ENCODE results near the gene ARFGAP2.
"Not testable (repeated sequence)": the region's sequence is repeated elsewhere in the genome, so short reads cannot be mapped to it uniquely, and the experiment has no call there.

The ARFGAP2 gene

DNA sequence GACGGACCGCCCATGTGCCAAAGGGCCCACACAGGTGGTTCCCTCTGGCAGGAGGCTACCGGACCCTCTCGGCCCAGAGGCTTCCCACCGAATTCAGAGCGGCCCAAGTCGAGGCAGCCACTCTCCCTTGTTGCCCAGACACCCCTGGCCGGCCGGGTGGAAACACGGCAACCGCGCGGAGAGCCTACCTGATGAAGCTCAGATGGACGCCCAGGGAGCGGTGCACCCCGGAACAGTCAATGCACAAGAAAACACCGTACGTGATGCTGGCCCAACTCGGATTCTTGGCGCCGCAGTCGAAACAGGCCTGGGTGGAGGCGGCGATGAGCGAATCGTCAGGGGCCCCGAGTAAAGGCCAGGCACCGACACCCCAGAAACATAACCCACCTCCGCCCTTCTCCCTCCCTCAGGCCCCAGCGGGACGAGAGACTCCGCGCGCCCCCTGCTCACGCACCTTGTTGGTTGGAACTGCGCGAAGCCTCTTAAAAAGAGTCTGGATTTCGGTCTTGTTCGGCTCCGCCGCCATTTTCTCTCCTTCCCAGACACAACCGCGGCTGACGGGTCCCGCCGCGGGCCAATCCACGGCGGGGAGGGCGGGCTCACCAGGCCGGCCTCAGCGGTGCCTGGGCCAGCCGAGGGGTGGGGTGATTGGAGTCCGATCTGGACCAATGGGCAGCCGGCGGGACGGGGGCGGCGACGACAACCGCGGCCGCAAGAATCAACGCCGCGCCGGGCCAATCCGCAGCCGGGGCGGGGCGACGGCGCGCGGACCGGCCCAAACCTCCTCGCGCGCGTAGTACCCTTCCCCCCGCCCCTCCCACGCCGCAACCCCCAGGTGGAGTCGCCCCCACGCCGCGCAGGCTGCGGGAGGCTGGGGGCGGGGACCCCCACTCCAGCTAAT is at the start of gene ARFGAP2:
TSS of gene ARFGAP2 (minus strand) at position 552 of the 901 bp plus-strand sequence. CDS start at position 526, 26 bp downstream.
- DNase-seq (ENCODE audit: low spot score) = peak; percentile 93

GRCh38 chr11:47225552-47226400 is 49.1 kb upstream of the ARFGAP2 start:
- DNase-seq (ENCODE audit: low spot score) = no peak

DNA sequence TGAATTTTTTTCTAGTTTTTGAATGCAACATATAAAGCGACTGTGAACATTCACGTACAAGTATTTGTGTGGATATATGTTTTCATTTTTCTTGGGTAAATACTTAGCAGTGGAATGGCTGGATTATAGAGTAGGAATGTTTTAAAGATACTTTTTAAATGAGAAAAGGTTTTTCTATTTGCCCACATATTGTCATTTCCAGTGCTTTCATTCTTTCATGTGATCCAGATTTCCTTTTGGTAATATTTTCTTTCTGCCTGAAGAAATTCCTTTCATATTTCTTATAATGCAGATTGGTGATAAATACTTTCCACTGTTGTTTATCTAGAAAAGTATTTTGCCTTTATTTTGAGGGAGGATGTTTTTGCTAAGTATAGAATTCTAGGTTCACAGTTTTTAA is 46.0 kb upstream of the ARFGAP2 start:
- no peak for DNase-seq (ENCODE audit: low spot score)

DNA sequence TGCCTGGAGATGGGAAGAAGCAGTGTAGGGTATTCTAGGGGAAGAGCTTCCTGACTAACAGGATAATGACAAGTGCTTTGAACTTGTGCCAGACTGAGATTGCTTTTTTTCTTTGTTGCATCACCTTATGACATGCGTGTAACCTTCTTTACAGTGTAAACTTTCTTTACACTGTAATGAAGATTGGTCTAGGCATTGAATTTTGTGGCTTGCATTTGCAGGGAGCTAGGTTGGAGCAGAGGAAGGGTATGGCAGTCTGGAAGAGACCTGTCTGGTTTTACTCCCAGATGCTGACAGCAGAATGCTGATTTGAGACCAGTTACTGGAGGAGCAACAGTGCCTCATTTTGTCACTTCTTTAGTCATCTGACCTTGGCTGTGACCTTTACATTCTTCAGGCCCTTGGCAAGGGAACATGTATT is 43.7 kb upstream of the ARFGAP2 start:
- peak; percentile 25 for DNase-seq (ENCODE audit: low spot score)

GRCh38 chr11:47216121-47216798 is 39.6 kb upstream of the ARFGAP2 start:
- DNase-seq (ENCODE audit: low spot score) = peak; percentile 63

DNA sequence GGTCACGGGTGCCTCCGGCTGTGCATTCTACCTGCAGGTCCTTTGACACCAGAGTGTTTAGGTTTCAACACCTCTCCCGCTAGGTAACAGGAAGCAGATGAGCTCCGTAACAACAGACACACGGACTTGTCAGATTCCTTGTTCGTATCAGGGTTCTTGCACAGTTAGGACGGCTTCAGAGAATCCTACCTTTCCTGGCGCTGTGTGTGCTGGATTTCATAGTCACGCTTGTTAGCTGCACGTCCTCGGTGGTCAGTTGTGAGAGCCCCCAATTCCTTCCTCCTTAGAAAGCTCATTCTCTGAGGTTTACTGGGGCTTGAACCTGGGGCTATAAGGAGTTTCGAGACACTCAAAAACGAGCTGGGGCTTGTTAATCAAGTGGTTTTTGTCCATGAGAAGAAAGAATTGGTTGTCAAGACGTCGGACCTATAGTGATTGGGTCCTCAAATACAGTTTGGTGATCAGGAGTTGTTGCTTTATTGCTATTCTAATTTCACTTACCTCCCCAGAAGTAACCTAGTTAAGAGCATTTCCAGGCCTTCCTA is 38.8 kb upstream of the ARFGAP2 start:
- DNase-seq (ENCODE audit: low spot score) = no peak

- DNase-seq (ENCODE audit: low spot score) = peak; percentile 95
Observed at GRCh38 chr11:47213950-47214565, 37.4 kb upstream of the ARFGAP2 start.

DNA sequence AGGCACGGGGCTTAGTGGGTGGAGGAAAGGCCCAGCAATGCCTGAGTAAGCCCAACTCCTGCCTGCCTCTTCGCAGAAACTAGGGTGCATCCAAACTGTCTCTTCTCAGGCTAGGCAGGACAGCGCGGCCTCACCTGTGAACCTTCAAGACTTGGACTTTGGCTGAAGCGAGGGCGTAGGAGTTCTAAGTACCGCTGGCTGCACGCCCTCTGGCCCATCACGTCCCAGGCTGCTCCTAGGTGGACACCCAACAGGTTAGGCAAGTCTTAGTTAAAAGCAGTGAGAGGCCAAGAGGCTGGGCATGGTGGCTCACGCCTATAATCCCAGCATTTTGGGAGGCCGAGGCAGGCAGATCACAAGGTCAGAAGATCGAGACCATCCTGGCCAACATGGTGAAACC is 36.3 kb upstream of the ARFGAP2 start:
- no peak for DNase-seq (ENCODE audit: low spot score)

- no peak for DNase-seq (ENCODE audit: low spot score)
Observed at GRCh38 chr11:47208628-47209027, 31.9 kb upstream of the ARFGAP2 start.

GRCh38 chr11:47208008-47208552 is 31.4 kb upstream of the ARFGAP2 start:
- not testable (repeated sequence) for DNase-seq (ENCODE audit: low spot score)

- no peak for DNase-seq (ENCODE audit: low spot score)
Observed at GRCh38 chr11:47207459-47207858, 30.8 kb upstream of the ARFGAP2 start.

GRCh38 chr11:47206577-47206976 is 29.9 kb upstream of the ARFGAP2 start:
- not testable (repeated sequence) for DNase-seq (ENCODE audit: low spot score)

DNA sequence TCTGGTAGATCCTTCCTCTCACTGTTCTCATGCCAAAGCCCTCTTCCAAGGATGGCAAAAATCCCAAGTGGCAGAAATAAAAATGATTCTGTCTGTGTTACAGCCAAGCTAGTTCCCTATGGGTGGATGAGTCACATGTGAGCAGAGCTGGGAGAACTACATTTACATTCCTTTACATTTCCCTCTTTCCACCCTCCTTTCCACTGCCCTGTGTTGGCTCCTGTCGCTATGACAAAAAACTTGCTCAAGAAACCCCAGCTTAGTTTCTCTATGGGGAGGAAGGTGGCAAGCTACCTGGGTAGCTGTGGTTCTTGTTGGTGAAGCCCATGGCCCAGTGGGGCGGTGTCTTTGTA is 27.9 kb upstream of the ARFGAP2 start:
- peak; percentile 30 for DNase-seq (ENCODE audit: low spot score)

- DNase-seq (ENCODE audit: low spot score) = no peak
Observed at GRCh38 chr11:47202576-47202975, 25.9 kb upstream of the ARFGAP2 start.

GRCh38 chr11:47201015-47201414 is 24.3 kb upstream of the ARFGAP2 start:
- DNase-seq (ENCODE audit: low spot score) = no peak

DNA sequence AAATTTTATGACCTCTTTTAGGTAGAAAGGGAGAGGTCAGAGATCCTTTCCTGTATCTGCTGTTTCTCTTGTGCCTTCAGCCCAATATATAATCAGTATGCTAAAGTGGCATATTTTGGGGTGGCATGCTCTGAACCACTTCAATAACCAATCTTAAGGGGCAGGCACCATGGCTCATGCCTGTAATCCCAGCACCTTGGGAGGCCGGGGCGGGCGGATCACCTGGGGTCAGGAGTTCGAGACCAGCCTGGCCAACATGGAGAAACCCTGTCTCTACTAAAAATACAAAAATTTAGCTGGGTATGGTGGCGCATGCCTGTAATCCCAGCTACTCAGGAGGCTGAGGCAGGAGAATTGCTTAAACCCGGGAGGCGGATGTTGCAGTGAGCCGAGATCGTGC is 21.5 kb upstream of the ARFGAP2 start:
- not testable (repeated sequence) for DNase-seq (ENCODE audit: low spot score)

GRCh38 chr11:47192111-47192510 is 15.4 kb upstream of the ARFGAP2 start:
- no peak for DNase-seq (ENCODE audit: low spot score)

GRCh38 chr11:47191137-47191536 is 14.5 kb upstream of the ARFGAP2 start:
- DNase-seq (ENCODE audit: low spot score) = not testable (repeated sequence)

DNA sequence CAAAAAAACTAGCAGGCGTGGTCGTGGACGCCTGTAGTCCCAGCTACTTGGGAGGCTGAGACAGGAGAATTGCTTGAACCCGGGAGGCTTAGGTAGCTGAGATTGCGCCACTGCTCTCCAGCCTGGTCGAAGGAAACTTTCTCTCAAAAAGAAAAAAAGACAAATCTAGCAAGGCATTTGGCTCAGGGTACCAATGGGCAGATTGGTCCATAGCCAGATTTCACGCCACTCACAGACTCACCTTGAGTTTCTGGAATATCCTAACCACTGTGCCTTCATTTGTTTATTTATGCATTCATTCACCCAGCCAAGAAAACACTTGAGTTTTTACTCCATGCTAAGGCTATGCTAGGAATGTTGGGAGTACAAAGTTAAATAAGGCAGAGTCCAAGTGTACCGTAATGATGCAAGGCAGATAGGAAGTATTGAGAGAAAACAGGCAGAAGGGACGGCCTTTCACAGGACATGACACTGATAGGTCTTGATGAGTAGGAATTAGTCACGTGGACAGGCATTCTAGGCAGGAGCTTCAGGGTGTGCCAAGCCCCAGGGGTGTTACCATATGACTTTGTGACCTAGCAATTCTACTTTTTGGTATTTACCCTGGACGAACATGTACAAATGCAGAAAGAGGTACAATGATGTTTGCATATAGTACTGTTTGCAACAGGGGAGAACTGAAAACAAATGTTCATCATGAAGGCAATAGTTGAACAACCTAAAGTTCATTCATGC is 12.6 kb upstream of the ARFGAP2 start:
- peak; percentile 49 for DNase-seq (ENCODE audit: low spot score)

GRCh38 chr11:47188259-47188658 is 11.6 kb upstream of the ARFGAP2 start:
- no peak for DNase-seq (ENCODE audit: low spot score)

DNA sequence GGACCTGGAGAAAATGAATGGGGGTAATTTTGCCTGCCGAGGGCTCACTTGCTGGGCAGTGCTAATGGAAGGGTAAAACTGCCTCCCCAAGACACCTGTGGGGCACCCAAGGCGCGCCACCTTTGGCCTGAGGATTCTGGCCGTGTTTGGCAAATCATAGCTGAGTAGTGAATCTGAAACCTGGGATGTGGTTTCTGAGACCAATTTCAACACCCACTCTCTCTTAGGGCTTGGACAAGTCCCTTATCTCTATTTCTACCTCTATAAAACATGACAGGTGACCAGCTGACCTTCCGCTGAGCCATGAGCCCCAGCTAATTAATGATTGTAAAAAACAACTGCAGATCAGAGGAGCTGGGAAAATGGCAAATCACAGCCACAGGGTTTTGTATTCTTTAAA is 11.0 kb upstream of the ARFGAP2 start:
- no peak for DNase-seq (ENCODE audit: low spot score)
